Measurements from ENCODE around the gene IQCH. TPM values are rescaled to one million over a fixed set of nuclear protein-coding genes. Genes with fewer than 3 reads are reported as not detected.

The IQCH gene
- total and polyA plus RNA-seq, 2 of the 4 experiments (the other 2 are of a cell fraction) = 0.60 to 2.5 TPM

DNA sequence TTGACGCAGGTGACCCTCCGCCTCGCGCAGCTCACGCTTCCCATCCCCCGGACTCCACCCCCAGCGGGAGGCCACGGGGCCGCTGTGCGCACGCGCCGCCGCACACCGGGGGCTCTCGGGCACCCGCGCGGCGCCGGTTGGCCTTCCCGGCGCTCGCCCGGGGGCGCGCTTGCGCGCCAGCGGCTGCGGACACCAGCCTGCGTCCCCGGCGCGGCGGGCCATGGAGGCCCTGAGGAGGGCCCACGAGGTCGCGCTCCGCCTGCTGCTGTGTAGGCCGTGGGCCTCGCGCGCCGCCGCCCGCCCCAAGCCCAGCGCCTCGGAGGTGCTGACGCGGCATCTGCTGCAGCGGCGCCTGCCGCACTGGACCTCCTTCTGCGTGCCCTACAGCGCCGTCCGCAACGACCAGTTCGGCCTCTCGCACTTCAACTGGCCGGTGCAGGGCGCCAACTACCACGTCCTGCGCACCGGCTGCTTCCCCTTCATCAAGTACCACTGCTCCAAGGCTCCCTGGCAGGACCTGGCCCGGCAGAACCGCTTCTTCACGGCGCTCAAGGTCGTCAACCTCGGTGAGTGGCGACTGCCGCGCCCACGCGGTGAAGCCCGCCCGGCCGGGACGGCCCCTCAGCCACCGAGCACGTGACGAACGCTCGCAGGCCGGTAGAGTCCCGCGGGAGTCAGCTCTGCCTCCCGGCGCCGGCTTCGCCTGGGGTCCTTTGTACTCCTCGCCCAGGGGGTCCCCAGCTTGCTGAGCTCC lies 266.6 kb downstream of the IQCH start, which contains the start of gene C15orf61 (continued):
- TF ChIP-seq, protein P1, sequence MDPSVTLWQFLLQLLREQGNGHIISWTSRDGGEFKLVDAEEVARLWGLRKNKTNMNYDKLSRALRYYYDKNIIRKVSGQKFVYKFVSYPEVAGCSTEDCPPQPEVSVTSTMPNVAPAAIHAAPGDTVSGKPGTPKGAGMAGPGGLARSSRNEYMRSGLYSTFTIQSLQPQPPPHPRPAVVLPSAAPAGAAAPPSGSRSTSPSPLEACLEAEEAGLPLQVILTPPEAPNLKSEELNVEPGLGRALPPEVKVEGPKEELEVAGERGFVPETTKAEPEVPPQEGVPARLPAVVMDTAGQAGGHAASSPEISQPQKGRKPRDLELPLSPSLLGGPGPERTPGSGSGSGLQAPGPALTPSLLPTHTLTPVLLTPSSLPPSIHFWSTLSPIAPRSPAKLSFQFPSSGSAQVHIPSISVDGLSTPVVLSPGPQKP (IDR thresholded peaks at IDR 0.05; ENCODE audit: borderline replicate concordance, low read depth, low read length) = no peak
- no peak for TF ChIP-seq CEBPB (IDR thresholded peaks at IDR 0.05; ENCODE audit: low read depth, low read length)
- peak; percentile 69 for TF ChIP-seq POLR2A (IDR thresholded peaks at IDR 0.05; ENCODE audit: low read depth, low read length)
- TF ChIP-seq RCOR1 (IDR thresholded peaks at IDR 0.05; ENCODE audit: insufficient replicate concordance, low read length) = no peak
